Osteoblast (primary cell): ENCODE results near the gene STX3. TPM values are rescaled to one million over a fixed set of nuclear protein-coding genes. Genes with fewer than 3 reads are reported as not detected.

Source experiments
- DNase-seq: peaks from one replicate; pipeline ENCODE4 v3.0.0; 2011; ENCODE audit warnings: low spot score, mixed read lengths; ENCODE audit not compliant: insufficient read length; ENCODE audit errors: missing footprints
- H2AFZ ChIP-seq: 2 replicates; pipeline ENCODE4 v1.6.0; 2011; ENCODE audit warnings: mild to moderate bottlenecking, low read length
- H3K27ac ChIP-seq: 2 replicates; pipeline ENCODE4 v1.5.1; 2011; ENCODE audit warnings: mild to moderate bottlenecking, low read depth, low read length, moderate library complexity
- H3K27me3 ChIP-seq: 2 replicates; pipeline ENCODE4 v1.6.0; 2012; ENCODE audit warnings: mild to moderate bottlenecking, control low read depth, inconsistent platforms, low read length, moderate library complexity; ENCODE audit not compliant: insufficient read depth
- H3K36me3 ChIP-seq: 2 replicates; pipeline ENCODE4 v1.5.1; 2011; ENCODE audit warnings: mild to moderate bottlenecking, low read length, control low read depth, moderate library complexity; ENCODE audit not compliant: insufficient read depth
- H3K4me1 ChIP-seq: 2 replicates; pipeline ENCODE4 v1.5.1; 2011; ENCODE audit warnings: mild to moderate bottlenecking, low read length, control low read depth, moderate library complexity; ENCODE audit not compliant: insufficient read depth
- H3K4me2 ChIP-seq: 2 replicates; pipeline ENCODE4 v1.6.0; 2011; ENCODE audit warnings: mild to moderate bottlenecking, low read length; ENCODE audit not compliant: insufficient read depth
- H3K4me3 ChIP-seq: fragments of 200-600 bp; sonication (generic); 3 replicates; pipeline ENCODE4 v1.5.1; 2012; ENCODE audit warnings: mild to moderate bottlenecking, low read length, inconsistent platforms; ENCODE audit not compliant: insufficient read depth
- H3K79me2 ChIP-seq: 2 replicates; pipeline ENCODE4 v1.6.0; 2012; ENCODE audit warnings: mild to moderate bottlenecking, low read length, control low read depth, inconsistent platforms; ENCODE audit not compliant: insufficient read depth
- H3K9me3 ChIP-seq: 2 replicates; pipeline ENCODE4 v1.5.1; 2011; ENCODE audit warnings: low read depth, low read length, control low read depth
- H4K20me1 ChIP-seq: 2 replicates; pipeline ENCODE4 v1.6.0; 2012; ENCODE audit warnings: mild to moderate bottlenecking, low read length, control low read depth; ENCODE audit not compliant: insufficient read depth
- CTCF ChIP-seq: IDR thresholded peaks from 2 replicates; pipeline ENCODE4 v1.5.1; 2011; ENCODE audit warnings: mild to moderate bottlenecking, low read depth, low read length, moderate library complexity; ENCODE audit errors: extremely low read depth
- total RNA-seq: library from RNA; depleted of rRNA; stranded (reverse); fragments of >200 nt; gene quantifications from 2 replicates; pipeline ENCODE4 v1.2.3, GENCODE V29; 2012

STX3 gene
- total RNA-seq, 1 donor, result 51.4 TPM

GRCh38 chr11:59758401-59759037 lies 3.3 kb downstream of the STX3 start:
- Histone ChIP-seq H3K36me3 (no peaks in the 10 kb centered on the region), H4K20me1 (peaks cover 22% of the 10 kb centered on the region), H3K27ac (no peak overlapping the region), H3K79me2 (peaks cover 76% of the 10 kb centered on the region), H3K9me3 (no peaks in the 10 kb centered on the region), H3K27me3 (no peaks in the 10 kb centered on the region), H2AFZ (no peak overlapping the region), H3K4me1 (peaks cover 19% of the 10 kb centered on the region), H3K4me3 (no peak overlapping the region), H3K4me2 (no peak overlapping the region)
- no peak for DNase-seq
- TF ChIP-seq CTCF, result no peak

GRCh38 chr11:59759900-59760299 lies 4.7 kb downstream of the STX3 start:
- no peaks in the 10 kb centered on the region for H3K36me3 ChIP-seq
- H2AFZ ChIP-seq, result no peak overlapping the region
- H3K9me3 ChIP-seq, result no peaks in the 10 kb centered on the region
- peaks cover 82% of the 10 kb centered on the region for H3K79me2 ChIP-seq
- no peak for TF ChIP-seq CTCF
- DNase-seq, result no peak
- H3K27ac ChIP-seq, result no peak overlapping the region
- no peak overlapping the region for H3K4me2 ChIP-seq
- no peaks in the 10 kb centered on the region for H3K27me3 ChIP-seq
- peaks cover 12% of the 10 kb centered on the region for H3K4me1 ChIP-seq
- H4K20me1 ChIP-seq, result peaks cover 22% of the 10 kb centered on the region
- H3K4me3 ChIP-seq, result no peak overlapping the region

GRCh38 chr11:59760771-59761170 lies 5.6 kb downstream of the STX3 start:
- TF ChIP-seq CTCF, result no peak
- Histone ChIP-seq H3K9me3 (no peaks in the 10 kb centered on the region), H4K20me1 (peaks cover 22% of the 10 kb centered on the region), H3K27me3 (no peaks in the 10 kb centered on the region), H3K27ac (no peak overlapping the region), H2AFZ (no peak overlapping the region), H3K79me2 (peaks cover 90% of the 10 kb centered on the region), H3K4me1 (peaks cover 11% of the 10 kb centered on the region), H3K36me3 (no peaks in the 10 kb centered on the region), H3K4me3 (no peak overlapping the region), H3K4me2 (no peak overlapping the region)
- no peak for DNase-seq

- peaks cover 96% of the 10 kb centered on the region for H3K79me2 ChIP-seq
- no peaks in the 10 kb centered on the region for H3K27me3 ChIP-seq
- no peak for DNase-seq
- H3K4me1 ChIP-seq, result no peaks in the 10 kb centered on the region
- H3K27ac ChIP-seq, result no peak overlapping the region
- no peak overlapping the region for H3K4me3 ChIP-seq
- H3K36me3 ChIP-seq, result no peaks in the 10 kb centered on the region
- H2AFZ ChIP-seq, result no peak overlapping the region
- TF ChIP-seq CTCF, result no peak
- no peaks in the 10 kb centered on the region for H3K9me3 ChIP-seq
- H4K20me1 ChIP-seq, result peaks cover 28% of the 10 kb centered on the region
- H3K4me2 ChIP-seq, result no peak overlapping the region
Measured at GRCh38 chr11:59761993-59762392, 6.8 kb downstream of the STX3 start.
